ENCODE data around the gene TRPV3. TPM values are rescaled to one million over a fixed set of nuclear protein-coding genes. Genes with fewer than 3 reads are reported as not detected.

Gene TRPV3
- total RNA-seq, 1 experiment from 2014 or later, result 0.38 TPM

- TF ChIP-seq CTCF (IDR thresholded peaks at IDR 0.05; ENCODE audit: unreplicated experiment), result no peak
- H3K27me3 Mint-ChIP-seq (ENCODE audit: unreplicated experiment), result peaks cover 26% of the 10 kb centered on the region
- no TSS peak for BruUV-seq (replicated peaks)
- H3K27ac Mint-ChIP-seq (ENCODE audit: unreplicated experiment), result no peak overlapping the region
- H3K4me3 Mint-ChIP-seq (ENCODE audit: low read depth, unreplicated experiment), result no peak overlapping the region
- CTCF ChIA-PET, result no interaction called here
- intact Hi-C loops (cut with micrococcal nuclease; ENCODE audit: unreplicated experiment), result no loop called here
- H3K36me3 Mint-ChIP-seq (ENCODE audit: insufficient read depth, unreplicated experiment), result no peaks in the 10 kb centered on the region
- no peaks in the 10 kb centered on the region for H3K4me1 Mint-ChIP-seq (ENCODE audit: low read depth, unreplicated experiment)
- DNase-seq, result no peak
- H3K9me3 Mint-ChIP-seq (ENCODE audit: low read depth, unreplicated experiment), result peaks cover 5% of the 10 kb centered on the region
These were observed 10.0 kb downstream of the TRPV3 start for GRCh38 chr17:3547628-3548027.

GRCh38 chr17:3546997-3547396 lies 10.6 kb downstream of the TRPV3 start:
- no peak for DNase-seq
- no peak overlapping the region for H3K27ac Mint-ChIP-seq (ENCODE audit: unreplicated experiment)
- no peak for TF ChIP-seq CTCF (IDR thresholded peaks at IDR 0.05; ENCODE audit: unreplicated experiment)
- no TSS peak for BruUV-seq (replicated peaks)
- H3K36me3 Mint-ChIP-seq (ENCODE audit: insufficient read depth, unreplicated experiment), result no peaks in the 10 kb centered on the region
- H3K4me3 Mint-ChIP-seq (ENCODE audit: low read depth, unreplicated experiment), result no peak overlapping the region
- H3K27me3 Mint-ChIP-seq (ENCODE audit: unreplicated experiment), result peaks cover 26% of the 10 kb centered on the region
- CTCF ChIA-PET, result no interaction called here
- peaks cover 5% of the 10 kb centered on the region for H3K9me3 Mint-ChIP-seq (ENCODE audit: low read depth, unreplicated experiment)
- intact Hi-C loops (cut with micrococcal nuclease; ENCODE audit: unreplicated experiment), result no loop called here
- no peaks in the 10 kb centered on the region for H3K4me1 Mint-ChIP-seq (ENCODE audit: low read depth, unreplicated experiment)

DNA sequence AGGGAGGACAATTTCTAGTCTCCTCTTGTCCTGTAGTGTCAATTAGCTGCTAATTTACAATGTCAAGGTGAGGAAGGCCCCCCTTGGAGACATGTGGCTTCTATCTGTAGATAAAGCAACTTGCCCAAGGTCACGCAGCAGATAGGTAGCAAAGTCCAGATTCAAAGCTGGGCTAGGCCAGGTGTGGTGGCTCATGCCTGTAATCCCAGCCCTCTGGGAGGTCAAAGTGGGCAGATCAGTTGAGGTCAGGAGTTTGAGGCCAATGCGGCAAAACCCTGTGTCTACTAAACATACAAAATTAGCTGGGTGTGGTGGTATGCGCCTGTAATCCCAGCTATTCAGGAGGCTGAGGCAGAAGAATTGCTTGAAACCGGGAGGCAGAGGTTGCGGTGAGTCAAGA lies 11.1 kb downstream of the TRPV3 start:
- no peak for DNase-seq
- intact Hi-C loops (cut with micrococcal nuclease; ENCODE audit: unreplicated experiment), result no loop called here
- TF ChIP-seq CTCF (IDR thresholded peaks at IDR 0.05; ENCODE audit: unreplicated experiment), result no peak
- CTCF ChIA-PET, result no interaction called here
- Mint-ChIP-seq H3K4me1 (ENCODE audit: low read depth, unreplicated experiment) (no peaks in the 10 kb centered on the region), H3K27me3 (ENCODE audit: unreplicated experiment) (peaks cover 26% of the 10 kb centered on the region), H3K4me3 (ENCODE audit: low read depth, unreplicated experiment) (no peak overlapping the region), H3K36me3 (ENCODE audit: insufficient read depth, unreplicated experiment) (no peaks in the 10 kb centered on the region), H3K27ac (ENCODE audit: unreplicated experiment) (no peak overlapping the region), H3K9me3 (ENCODE audit: low read depth, unreplicated experiment) (peaks cover 5% of the 10 kb centered on the region)
- BruUV-seq (replicated peaks), result no TSS peak

DNA sequence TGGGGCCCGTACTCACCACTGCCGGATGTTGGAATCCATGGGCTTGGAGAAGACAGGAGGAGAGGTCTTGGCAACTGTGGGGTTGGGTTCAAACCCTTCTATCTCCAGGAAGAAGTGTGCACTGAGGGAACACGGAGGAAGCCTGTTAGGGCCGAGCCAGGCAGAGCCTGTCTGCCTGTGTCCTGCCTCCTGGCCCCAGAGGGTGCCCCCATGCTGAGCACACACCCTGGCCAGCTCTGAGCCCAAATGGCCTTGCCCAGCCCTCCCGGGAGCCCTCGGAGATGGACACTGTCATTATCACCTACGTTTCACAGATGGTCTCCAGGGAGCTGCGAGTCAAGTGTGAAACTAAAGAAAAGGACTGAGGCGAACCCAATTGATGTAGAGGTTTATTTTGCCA lies 12.5 kb downstream of the TRPV3 start:
- CTCF ChIA-PET, result no interaction called here
- no peak overlapping the region for H3K27ac Mint-ChIP-seq (ENCODE audit: unreplicated experiment)
- no peak for DNase-seq
- intact Hi-C loops (cut with micrococcal nuclease; ENCODE audit: unreplicated experiment), result no loop called here
- no peak for TF ChIP-seq CTCF (IDR thresholded peaks at IDR 0.05; ENCODE audit: unreplicated experiment)
- no peaks in the 10 kb centered on the region for H3K4me1 Mint-ChIP-seq (ENCODE audit: low read depth, unreplicated experiment)
- H3K9me3 Mint-ChIP-seq (ENCODE audit: low read depth, unreplicated experiment), result peaks cover 5% of the 10 kb centered on the region
- H3K27me3 Mint-ChIP-seq (ENCODE audit: unreplicated experiment), result peaks cover 14% of the 10 kb centered on the region
- H3K36me3 Mint-ChIP-seq (ENCODE audit: insufficient read depth, unreplicated experiment), result no peaks in the 10 kb centered on the region
- H3K4me3 Mint-ChIP-seq (ENCODE audit: low read depth, unreplicated experiment), result no peak overlapping the region
- no TSS peak for BruUV-seq (replicated peaks)

GRCh38 chr17:3544365-3544764 lies 13.2 kb downstream of the TRPV3 start:
- no TSS peak for BruUV-seq (replicated peaks)
- no peak overlapping the region for H3K27ac Mint-ChIP-seq (ENCODE audit: unreplicated experiment)
- H3K9me3 Mint-ChIP-seq (ENCODE audit: low read depth, unreplicated experiment), result peaks cover under 1% of the 10 kb centered on the region
- H3K27me3 Mint-ChIP-seq (ENCODE audit: unreplicated experiment), result peaks cover 6% of the 10 kb centered on the region
- no peaks in the 10 kb centered on the region for H3K36me3 Mint-ChIP-seq (ENCODE audit: insufficient read depth, unreplicated experiment)
- intact Hi-C loops (cut with micrococcal nuclease; ENCODE audit: unreplicated experiment), result no loop called here
- CTCF ChIA-PET, result no interaction called here
- no peak for DNase-seq
- no peaks in the 10 kb centered on the region for H3K4me1 Mint-ChIP-seq (ENCODE audit: low read depth, unreplicated experiment)
- no peak for TF ChIP-seq CTCF (IDR thresholded peaks at IDR 0.05; ENCODE audit: unreplicated experiment)
- H3K4me3 Mint-ChIP-seq (ENCODE audit: low read depth, unreplicated experiment), result no peak overlapping the region

Data from Calu3 (cell line).